HCT116 (cell line): ENCODE measurements around the gene NUP188. TPM values are rescaled to one million over a fixed set of nuclear protein-coding genes. Genes with fewer than 3 reads are reported as not detected.

Experiments
- ATAC-seq: fragments of 200-7000 bp; cut with Tn5 transposase; 2 replicates; pipeline ENCODE4 v1.9.1; 2020; ENCODE audit warnings: mild to moderate bottlenecking, moderate library complexity
- BruUV-seq: library from RNA; stranded (reverse); fragments of 400-500 nt; replicated peaks from 2 replicates; lab custom pipeline; 2021; lab: Mats Ljungman, UMichigan
- CTCF ChIA-PET: fragments of 300-600 bp; sonication (Branson Sonifier 250); formaldehyde crosslinking; loops from one replicate; lab custom pipeline; 2021; ENCODE audit warnings: antibody characterized with exemption; lab: Charles Lee
- POLR2A ChIA-PET: fragments of 300-600, 350-600 bp; sonication (Branson Sonifier 250); formaldehyde crosslinking; loops from one replicate; lab custom pipeline; 2021; ENCODE audit warnings: antibody characterized with exemption; lab: Charles Lee
- RAD21 ChIA-PET, 2 experiments: fragments of 300-600 bp; sonication (Branson Sonifier 250); formaldehyde crosslinking; loops; one replicate each; lab custom pipeline; 2023; ENCODE audit warnings: low total read pairs in 2 of 2; ENCODE audit not compliant: uncharacterized antibody in 2 of 2, unreplicated experiment in 2 of 2, low non-redundant PET in 1 of 2; lab: Charles Lee
- DNase-seq: peaks from one replicate; pipeline ENCODE4 v3.0.0-alpha.2; 2010; ENCODE audit warnings: low read depth, low spot score
- H2AFZ ChIP-seq: fragments of 200-600 bp; shearing (Covaris generic), sonication (generic); 2 replicates; pipeline ENCODE4 v1.6.1; 2017; ENCODE audit warnings: low read depth, mixed run types, mixed read lengths, antibody characterized with exemption, low read length; ENCODE audit not compliant: poor library complexity, severe bottlenecking
- H3K27ac ChIP-seq: 2 replicates; pipeline ENCODE4 v1.5.1; 2012; ENCODE audit warnings: low read depth, low read length
- H3K27me3 ChIP-seq: fragments of 200-600 bp; sonication (generic); 2 replicates; pipeline ENCODE4 v1.6.1; 2016; ENCODE audit warnings: mixed run types, low read length, mixed read lengths; ENCODE audit not compliant: insufficient read depth
- H3K36me3 ChIP-seq, 2 experiments: fragments of 200-500 bp in 1 of 2; fragments of 200-600 bp in 1 of 2; sonication (Bioruptor generic) in 1 of 2; sonication (generic) in 1 of 2; 2 replicates each; pipeline versions ENCODE4 v1.5.1 to v1.6.1; 2014 to 2016; ENCODE audit warnings: low read length in 2 of 2, inconsistent platforms in 1 of 2, mixed read lengths in 1 of 2, mixed run types in 1 of 2; ENCODE audit not compliant: insufficient read depth in 2 of 2, control insufficient read depth in 1 of 2
- H3K4me1 ChIP-seq, 2 experiments: fragments of 200-600 bp in 1 of 2; sonication (generic) in 1 of 2; 2 replicates each; pipeline versions ENCODE4 v1.5.1 to v1.6.1; 2012 to 2017; ENCODE audit warnings: low read length in 2 of 2, inconsistent platforms in 1 of 2, mild to moderate bottlenecking in 1 of 2, mixed read lengths in 1 of 2, mixed run types in 1 of 2, moderate library complexity in 1 of 2; ENCODE audit not compliant: insufficient read depth in 2 of 2, control insufficient read depth in 1 of 2
- H3K4me2 ChIP-seq: fragments of 200-600 bp; sonication (generic); 2 replicates; pipeline ENCODE4 v1.6.1; 2017; ENCODE audit warnings: mixed run types, low read length, mixed read lengths
- H3K4me3 ChIP-seq, 2 experiments: fragments of 200-600 bp in 1 of 2; sonication (generic) in 1 of 2; replicated peaks in 1 of 2; 2 replicates each; pipeline ENCODE4 v1.5.1; 2011 to 2016; ENCODE audit warnings: low read length in 2 of 2, control low read depth in 1 of 2, low read depth in 1 of 2, mild to moderate bottlenecking in 1 of 2, mixed read lengths in 1 of 2, mixed run types in 1 of 2
- H3K79me2 ChIP-seq: fragments of 200-600 bp; sonication (generic); 2 replicates; pipeline ENCODE4 v1.6.1; 2017; ENCODE audit warnings: mild to moderate bottlenecking, mixed run types, low read length, moderate library complexity, mixed read lengths; ENCODE audit not compliant: insufficient read depth
- H3K9ac ChIP-seq: fragments of 200-600 bp; sonication (generic); 2 replicates; pipeline ENCODE4 v1.6.1; 2016; ENCODE audit warnings: low read length, mixed read lengths
- H3K9me2 ChIP-seq: fragments of 200-600 bp; sonication (generic), shearing (Covaris generic); 2 replicates; pipeline ENCODE4 v1.6.1; 2017; ENCODE audit warnings: mixed run types, mild to moderate bottlenecking, moderate library complexity; ENCODE audit not compliant: insufficient read depth
- H3K9me3 ChIP-seq, 2 experiments: fragments of 200-500 bp in 1 of 2; fragments of 200-600 bp in 1 of 2; sonication (Bioruptor generic) in 1 of 2; sonication (generic) in 1 of 2; 2 replicates each; pipeline ENCODE4 v1.6.1; 2014 to 2017; ENCODE audit warnings: low read length in 2 of 2, mixed read lengths in 2 of 2, inconsistent platforms in 1 of 2, low read depth in 1 of 2, mild to moderate bottlenecking in 1 of 2, mixed run types in 1 of 2, moderate library complexity in 1 of 2; ENCODE audit not compliant: control insufficient read depth in 1 of 2, insufficient read depth in 1 of 2
- H4K20me1 ChIP-seq: fragments of 200-600 bp; sonication (generic), shearing (Covaris generic); 2 replicates; pipeline ENCODE4 v1.6.1; 2017; ENCODE audit warnings: mixed run types, mild to moderate bottlenecking, moderate library complexity; ENCODE audit not compliant: insufficient read depth
- CBX3 ChIP-seq: IDR thresholded peaks from 2 replicates; pipeline ENCODE4 v1.6.1; 2012; ENCODE audit warnings: low read depth
- EGR1 ChIP-seq: IDR thresholded peaks from 2 replicates; pipeline ENCODE4 v1.6.1; 2012; ENCODE audit warnings: low read depth
- ELF1 ChIP-seq: IDR thresholded peaks from 2 replicates; pipeline ENCODE4 v1.6.1; 2012; ENCODE audit warnings: low read depth, borderline replicate concordance
- EZH2 ChIP-seq: fragments of 200-600 bp; sonication (generic); IDR thresholded peaks from 2 replicates; pipeline ENCODE4 v1.6.1; 2017; ENCODE audit warnings: antibody characterized with exemption, mixed run types
- EZH2phosphoT487 ChIP-seq: fragments of 200-600 bp; IDR thresholded peaks from 2 replicates; pipeline ENCODE4 v1.6.1; 2018; ENCODE audit warnings: antibody characterized with exemption, borderline replicate concordance
- FOSL1 ChIP-seq: IDR thresholded peaks from 2 replicates; pipeline ENCODE4 v1.6.1; 2012; ENCODE audit warnings: low read depth
- POLR2A ChIP-seq: IDR thresholded peaks from 2 replicates; pipeline ENCODE4 v1.7.0; 2011; ENCODE audit warnings: borderline replicate concordance; ENCODE audit not compliant: insufficient read depth, insufficient read length; ENCODE audit errors: extremely low read depth
- POLR2AphosphoS5 ChIP-seq: IDR thresholded peaks from 2 replicates; pipeline ENCODE4 v1.6.1; 2011; ENCODE audit warnings: mild to moderate bottlenecking, low read depth, low read length, moderate library complexity
- SIN3A ChIP-seq: IDR thresholded peaks from 2 replicates; pipeline ENCODE4 v1.6.1; 2012; ENCODE audit warnings: low read depth
- TCF7L2 ChIP-seq: IDR thresholded peaks from 2 replicates; pipeline ENCODE4 v1.7.0; 2011; ENCODE audit warnings: borderline replicate concordance, inconsistent platforms; ENCODE audit not compliant: insufficient read depth, insufficient read length; ENCODE audit errors: extremely low read depth
- YY1 ChIP-seq: IDR thresholded peaks from 2 replicates; pipeline ENCODE4 v1.6.1; 2011; ENCODE audit warnings: low read length, low read depth, moderate library complexity, mild to moderate bottlenecking; ENCODE audit not compliant: insufficient replicate concordance; ENCODE audit errors: extremely low read depth
- ZFX ChIP-seq: fragments of 450-650 bp; IDR thresholded peaks from 2 replicates; pipeline ENCODE4 v1.6.1; 2017
- ZNF274 ChIP-seq: fragments of 200-500 bp; sonication (Bioruptor generic); IDR thresholded peaks from 2 replicates; pipeline ENCODE4 v1.6.1; 2014; ENCODE audit warnings: mild to moderate bottlenecking, low read depth, low read length, inconsistent platforms
- intact Hi-C: fragments of 100-400 bp; cut with micrococcal nuclease; formaldehyde crosslinking; loops from 2 replicates; pipeline ENCODE4 v1.10.0; 2022
- total RNA-seq: library from RNA; stranded (reverse); gene quantifications from one replicate; pipeline ENCODE4 v1.2.1, GENCODE V29; 2021; ENCODE audit not compliant: unreplicated experiment
- TF ChIP-seq, protein P1 (sequence below): IDR thresholded peaks from 2 replicates; pipeline ENCODE4 v1.6.1; 2012; ENCODE audit warnings: low read depth
- TF ChIP-seq, protein P2 (sequence below): IDR thresholded peaks from 2 replicates; pipeline ENCODE4 v1.6.1; 2012
- TF ChIP-seq, protein P3 (sequence below), 3 experiments: fragments of 200-600 bp in 1 of 3; sonication (generic) in 1 of 3; IDR thresholded peaks in 2 of 3; conservative IDR thresholded peaks in 1 of 3; 2 replicates each; pipeline ENCODE4 v1.5.1; 2012 to 2017; ENCODE audit warnings: low read depth in 2 of 3, low read length in 2 of 3, antibody characterized with exemption in 1 of 3, borderline replicate concordance in 1 of 3, control low read depth in 1 of 3, mild to moderate bottlenecking in 1 of 3, mixed read lengths in 1 of 3, mixed run types in 1 of 3, moderate library complexity in 1 of 3; ENCODE audit not compliant: insufficient read depth in 1 of 3

Gene NUP188
- total RNA-seq, 1 experiment from 2014 or later: 115 TPM

DNA sequence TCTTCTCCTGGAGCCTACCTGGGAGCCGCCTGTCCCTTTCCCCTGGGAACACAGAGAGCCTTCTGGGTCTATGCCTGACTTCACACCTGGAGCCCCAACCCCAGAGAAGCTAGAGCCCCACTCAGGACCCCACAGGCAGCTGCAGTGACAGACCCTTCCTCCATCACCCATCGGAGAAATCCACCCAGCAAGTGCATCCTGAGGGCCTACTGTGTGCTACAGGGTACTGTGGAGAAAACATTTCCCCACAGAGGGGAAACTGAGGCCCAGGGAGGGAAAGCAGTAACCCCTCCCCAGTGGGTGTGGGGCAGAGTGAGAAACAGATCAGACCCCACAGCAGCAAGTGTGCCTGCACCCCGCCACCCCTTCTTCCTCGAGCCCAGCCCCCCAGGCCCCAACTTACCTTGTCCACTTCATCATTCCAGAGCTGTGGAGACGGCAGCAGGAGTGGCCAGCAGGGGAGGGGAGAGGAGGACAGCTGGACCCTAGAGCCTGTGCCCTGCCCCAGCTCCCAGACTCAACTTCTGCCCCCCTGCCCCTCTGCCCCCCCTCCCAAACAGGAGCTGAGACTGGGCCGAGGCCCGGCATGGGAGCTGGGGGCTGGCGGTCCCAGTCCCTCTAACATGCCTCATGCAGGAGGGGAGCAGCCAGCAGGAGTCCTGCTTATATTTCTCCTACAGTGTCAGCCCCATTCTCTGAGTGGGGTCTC lies 62.9 kb downstream of the NUP188 start (continued):
- TF ChIP-seq, protein P1, sequence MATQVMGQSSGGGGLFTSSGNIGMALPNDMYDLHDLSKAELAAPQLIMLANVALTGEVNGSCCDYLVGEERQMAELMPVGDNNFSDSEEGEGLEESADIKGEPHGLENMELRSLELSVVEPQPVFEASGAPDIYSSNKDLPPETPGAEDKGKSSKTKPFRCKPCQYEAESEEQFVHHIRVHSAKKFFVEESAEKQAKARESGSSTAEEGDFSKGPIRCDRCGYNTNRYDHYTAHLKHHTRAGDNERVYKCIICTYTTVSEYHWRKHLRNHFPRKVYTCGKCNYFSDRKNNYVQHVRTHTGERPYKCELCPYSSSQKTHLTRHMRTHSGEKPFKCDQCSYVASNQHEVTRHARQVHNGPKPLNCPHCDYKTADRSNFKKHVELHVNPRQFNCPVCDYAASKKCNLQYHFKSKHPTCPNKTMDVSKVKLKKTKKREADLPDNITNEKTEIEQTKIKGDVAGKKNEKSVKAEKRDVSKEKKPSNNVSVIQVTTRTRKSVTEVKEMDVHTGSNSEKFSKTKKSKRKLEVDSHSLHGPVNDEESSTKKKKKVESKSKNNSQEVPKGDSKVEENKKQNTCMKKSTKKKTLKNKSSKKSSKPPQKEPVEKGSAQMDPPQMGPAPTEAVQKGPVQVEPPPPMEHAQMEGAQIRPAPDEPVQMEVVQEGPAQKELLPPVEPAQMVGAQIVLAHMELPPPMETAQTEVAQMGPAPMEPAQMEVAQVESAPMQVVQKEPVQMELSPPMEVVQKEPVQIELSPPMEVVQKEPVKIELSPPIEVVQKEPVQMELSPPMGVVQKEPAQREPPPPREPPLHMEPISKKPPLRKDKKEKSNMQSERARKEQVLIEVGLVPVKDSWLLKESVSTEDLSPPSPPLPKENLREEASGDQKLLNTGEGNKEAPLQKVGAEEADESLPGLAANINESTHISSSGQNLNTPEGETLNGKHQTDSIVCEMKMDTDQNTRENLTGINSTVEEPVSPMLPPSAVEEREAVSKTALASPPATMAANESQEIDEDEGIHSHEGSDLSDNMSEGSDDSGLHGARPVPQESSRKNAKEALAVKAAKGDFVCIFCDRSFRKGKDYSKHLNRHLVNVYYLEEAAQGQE: no peak
- TF ChIP-seq ZNF274 (no peak), ZFX (no peak), TCF7L2 (no peak), YY1 (no peak), POLR2A (no peak), EZH2 (no peak), POLR2AphosphoS5 (no peak)
- TF ChIP-seq, protein P2, sequence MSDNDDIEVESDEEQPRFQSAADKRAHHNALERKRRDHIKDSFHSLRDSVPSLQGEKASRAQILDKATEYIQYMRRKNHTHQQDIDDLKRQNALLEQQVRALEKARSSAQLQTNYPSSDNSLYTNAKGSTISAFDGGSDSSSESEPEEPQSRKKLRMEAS: no peak

DNA sequence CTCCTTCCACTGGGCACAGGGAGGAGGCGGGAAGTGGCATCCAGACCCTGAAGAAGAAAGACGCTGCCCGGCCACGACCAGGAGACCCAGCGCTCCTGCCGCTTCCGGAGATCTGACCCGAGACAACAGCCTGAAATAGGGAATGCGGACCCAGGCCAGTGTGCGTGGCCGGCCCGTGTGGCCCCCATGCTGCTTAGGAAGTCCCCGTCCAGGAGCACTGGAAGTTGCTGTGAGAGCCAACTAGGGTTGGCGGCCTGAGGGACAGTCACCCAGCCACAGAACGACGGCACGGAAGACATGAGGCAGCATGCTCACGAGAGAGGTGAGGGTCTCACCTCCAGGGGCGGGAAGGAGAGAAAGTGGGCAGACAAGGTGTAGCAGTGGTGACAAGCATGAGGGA lies 63.7 kb downstream of the NUP188 start:
- Histone ChIP-seq H3K9me2 (no peaks in the 10 kb centered on the region), H3K27me3 (no peaks in the 10 kb centered on the region), H3K9me3 (no peaks in the 10 kb centered on the region), H3K9ac (no peak overlapping the region), H4K20me1 (no peaks in the 10 kb centered on the region), H3K4me3 (no peak overlapping the region), H3K4me2 (no peak overlapping the region), H3K36me3 (peaks cover 5 to 30% of the 10 kb centered on the region in 2 experiments; a peak in 3 of 4 replicates), H3K4me1 (no peaks in the 10 kb centered on the region), H3K27ac (no peak overlapping the region), H2AFZ (no peak overlapping the region), H3K79me2 (no peaks in the 10 kb centered on the region)
- CTCF ChIA-PET: no interaction called here
- no TSS peak for BruUV-seq
- ATAC-seq (no peak), DNase-seq (no peak)
- POLR2A ChIA-PET: no interaction called here
- RAD21 ChIA-PET: no interaction called here
- intact Hi-C loops: no loop called here
- no peak for TF ChIP-seq POLR2AphosphoS5
- TF ChIP-seq ELF1: no peak
- TF ChIP-seq, protein P3, sequence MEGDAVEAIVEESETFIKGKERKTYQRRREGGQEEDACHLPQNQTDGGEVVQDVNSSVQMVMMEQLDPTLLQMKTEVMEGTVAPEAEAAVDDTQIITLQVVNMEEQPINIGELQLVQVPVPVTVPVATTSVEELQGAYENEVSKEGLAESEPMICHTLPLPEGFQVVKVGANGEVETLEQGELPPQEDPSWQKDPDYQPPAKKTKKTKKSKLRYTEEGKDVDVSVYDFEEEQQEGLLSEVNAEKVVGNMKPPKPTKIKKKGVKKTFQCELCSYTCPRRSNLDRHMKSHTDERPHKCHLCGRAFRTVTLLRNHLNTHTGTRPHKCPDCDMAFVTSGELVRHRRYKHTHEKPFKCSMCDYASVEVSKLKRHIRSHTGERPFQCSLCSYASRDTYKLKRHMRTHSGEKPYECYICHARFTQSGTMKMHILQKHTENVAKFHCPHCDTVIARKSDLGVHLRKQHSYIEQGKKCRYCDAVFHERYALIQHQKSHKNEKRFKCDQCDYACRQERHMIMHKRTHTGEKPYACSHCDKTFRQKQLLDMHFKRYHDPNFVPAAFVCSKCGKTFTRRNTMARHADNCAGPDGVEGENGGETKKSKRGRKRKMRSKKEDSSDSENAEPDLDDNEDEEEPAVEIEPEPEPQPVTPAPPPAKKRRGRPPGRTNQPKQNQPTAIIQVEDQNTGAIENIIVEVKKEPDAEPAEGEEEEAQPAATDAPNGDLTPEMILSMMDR (IDR thresholded peaks at IDR 0.05 in 2 of 3, conservative IDR thresholded peaks at IDR 0.05 in 1 of 3; ENCODE audit: borderline replicate concordance in 1 of 3, insufficient read depth in 1 of 3, low read depth in 2 of 3, low read length in 2 of 3): no peak
- TF ChIP-seq EGR1: no peak
- TF ChIP-seq EZH2phosphoT487: no peak
- no peak for TF ChIP-seq SIN3A
- no peak for TF ChIP-seq FOSL1
- TF ChIP-seq EZH2: no peak
- no peak for TF ChIP-seq CBX3
